GM23338 (cell line): ENCODE measurements around the gene NUDCD2.

ENCODE experiments used
- CREB1 ChIP-seq: fragments of 250-450 bp; sonication (Bioruptor Pico); IDR thresholded peaks from 2 replicates; pipeline ENCODE4 v1.5.0; 2020; ENCODE audit warnings: low read depth, mild to moderate bottlenecking, moderate library complexity
- EZH2 ChIP-seq: fragments of 200-600 bp; sonication (generic); IDR thresholded peaks from one replicate; pipeline ENCODE4 v1.8.0; 2017; ENCODE audit warnings: antibody characterized with exemption, mild to moderate bottlenecking, low read depth; ENCODE audit not compliant: unreplicated experiment
- EZH2phosphoT487 ChIP-seq: fragments of 200-600 bp; sonication (generic); IDR thresholded peaks from one replicate; pipeline ENCODE4 v1.8.1; 2018; ENCODE audit warnings: antibody characterized with exemption; ENCODE audit not compliant: unreplicated experiment
- JUNB ChIP-seq: IDR thresholded peaks from one replicate; pipeline ENCODE4 v1.6.1; 2016; ENCODE audit warnings: antibody characterized with exemption; ENCODE audit not compliant: unreplicated experiment
- NANOG ChIP-seq: IDR thresholded peaks from 2 replicates; pipeline ENCODE4 v1.6.1; 2016; ENCODE audit warnings: antibody characterized with exemption, borderline replicate concordance
- POLR2AphosphoS5 ChIP-seq: IDR thresholded peaks from 2 replicates; pipeline ENCODE4 v1.6.1; 2016; ENCODE audit warnings: antibody characterized with exemption, low read depth
- REST ChIP-seq: IDR thresholded peaks from one replicate; pipeline ENCODE4 v1.6.1; 2018; ENCODE audit warnings: antibody characterized with exemption; ENCODE audit not compliant: unreplicated experiment
- STAT1 ChIP-seq: IDR thresholded peaks from one replicate; pipeline ENCODE4 v1.6.1; 2016; ENCODE audit warnings: antibody characterized with exemption; ENCODE audit not compliant: unreplicated experiment
- ZNF114 ChIP-seq: fragments of 250-450 bp; sonication (Bioruptor Pico); IDR thresholded peaks from 2 replicates; pipeline ENCODE4 v1.5.0; 2020; ENCODE audit warnings: mild to moderate bottlenecking, moderate library complexity
- TF ChIP-seq, protein P1 (sequence below), 2 experiments: fragments of 200-600 bp in 1 of 2; sonication (generic) in 1 of 2; conservative IDR thresholded peaks; 2 replicates each; pipeline versions ENCODE4 v1.5.1 to v1.6.1; 2016 to 2017; ENCODE audit warnings: antibody characterized with exemption in 2 of 2, low read depth in 2 of 2, mild to moderate bottlenecking in 2 of 2, moderate library complexity in 1 of 2

DNA sequence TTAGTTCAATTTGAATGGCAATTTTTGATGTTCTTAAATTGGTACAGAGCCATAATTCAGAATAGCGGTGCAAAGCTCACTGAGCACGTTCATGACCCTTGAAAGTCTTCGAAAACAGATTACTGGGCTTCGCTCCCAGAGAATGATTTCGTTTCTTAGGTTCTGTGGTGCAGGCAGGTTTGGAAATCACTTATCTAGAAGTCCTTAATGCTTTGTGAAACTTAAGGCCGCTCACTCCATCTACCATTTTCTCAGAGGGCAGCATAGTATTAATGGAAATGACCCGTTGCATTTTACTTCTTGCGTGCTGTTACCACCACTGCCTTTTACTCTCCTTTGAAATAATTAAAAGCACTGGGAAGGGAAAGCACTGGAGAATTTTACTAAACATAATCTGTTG lies 42.6 kb upstream of the NUDCD2 start:
- TF ChIP-seq, protein P1, sequence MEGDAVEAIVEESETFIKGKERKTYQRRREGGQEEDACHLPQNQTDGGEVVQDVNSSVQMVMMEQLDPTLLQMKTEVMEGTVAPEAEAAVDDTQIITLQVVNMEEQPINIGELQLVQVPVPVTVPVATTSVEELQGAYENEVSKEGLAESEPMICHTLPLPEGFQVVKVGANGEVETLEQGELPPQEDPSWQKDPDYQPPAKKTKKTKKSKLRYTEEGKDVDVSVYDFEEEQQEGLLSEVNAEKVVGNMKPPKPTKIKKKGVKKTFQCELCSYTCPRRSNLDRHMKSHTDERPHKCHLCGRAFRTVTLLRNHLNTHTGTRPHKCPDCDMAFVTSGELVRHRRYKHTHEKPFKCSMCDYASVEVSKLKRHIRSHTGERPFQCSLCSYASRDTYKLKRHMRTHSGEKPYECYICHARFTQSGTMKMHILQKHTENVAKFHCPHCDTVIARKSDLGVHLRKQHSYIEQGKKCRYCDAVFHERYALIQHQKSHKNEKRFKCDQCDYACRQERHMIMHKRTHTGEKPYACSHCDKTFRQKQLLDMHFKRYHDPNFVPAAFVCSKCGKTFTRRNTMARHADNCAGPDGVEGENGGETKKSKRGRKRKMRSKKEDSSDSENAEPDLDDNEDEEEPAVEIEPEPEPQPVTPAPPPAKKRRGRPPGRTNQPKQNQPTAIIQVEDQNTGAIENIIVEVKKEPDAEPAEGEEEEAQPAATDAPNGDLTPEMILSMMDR (conservative IDR thresholded peaks at IDR 0.05; ENCODE audit: low read depth in 2 of 2): no peak
- TF ChIP-seq EZH2phosphoT487 (no peak), POLR2AphosphoS5 (no peak), REST (no peak), CREB1 (CRISPR knock-in tag) (no peak), STAT1 (no peak), EZH2 (no peak), NANOG (no peak), ZNF114 (no peak), JUNB (no peak)
